Progenitor cell of endocrine pancreas (in vitro differentiated cells): ENCODE results near the gene CDH23. TPM values are rescaled to one million over a fixed set of nuclear protein-coding genes. Genes with fewer than 3 reads are reported as not detected.

Source experiments
- DNase-seq: peaks from one replicate; pipeline ENCODE4 v3.0.0; 2021; ENCODE audit warnings: low spot score; ENCODE audit not compliant: unreplicated experiment
- H3K27ac Mint-ChIP-seq: 2 replicates; pipeline ENCODE4 v1.8.0; 2021; ENCODE audit warnings: mild to moderate bottlenecking, moderate library complexity, mixed read lengths
- H3K27me3 Mint-ChIP-seq: 2 replicates; pipeline ENCODE4 v1.8.0; 2021; ENCODE audit warnings: mixed read lengths
- H3K36me3 Mint-ChIP-seq: 2 replicates; pipeline ENCODE4 v1.8.0; 2022; ENCODE audit warnings: mixed read lengths; ENCODE audit not compliant: insufficient read depth
- H3K4me1 Mint-ChIP-seq: 2 replicates; pipeline ENCODE4 v1.8.0; 2021; ENCODE audit warnings: low read depth, mixed read lengths
- H3K4me3 Mint-ChIP-seq: 2 replicates; pipeline ENCODE4 v1.8.0; 2021; ENCODE audit warnings: low read depth, mild to moderate bottlenecking, moderate library complexity, mixed read lengths
- H3K9me3 Mint-ChIP-seq: 2 replicates; pipeline ENCODE4 v1.8.0; 2021; ENCODE audit warnings: low read depth, mixed read lengths
- total RNA-seq: library from RNA; stranded (reverse); gene quantifications from 2 replicates; pipeline ENCODE4 v1.2.1, GENCODE V29; 2021
- TF ChIP-seq, protein P1 (sequence below): fragments of 200-600 bp; sonication (generic); IDR thresholded peaks from one replicate; pipeline ENCODE4 v1.5.0; 2021; ENCODE audit warnings: antibody characterized with exemption, mild to moderate bottlenecking; ENCODE audit not compliant: unreplicated experiment

CDH23 gene
- total RNA-seq, 1 donor from 2014 or later: 0.43 TPM

DNA sequence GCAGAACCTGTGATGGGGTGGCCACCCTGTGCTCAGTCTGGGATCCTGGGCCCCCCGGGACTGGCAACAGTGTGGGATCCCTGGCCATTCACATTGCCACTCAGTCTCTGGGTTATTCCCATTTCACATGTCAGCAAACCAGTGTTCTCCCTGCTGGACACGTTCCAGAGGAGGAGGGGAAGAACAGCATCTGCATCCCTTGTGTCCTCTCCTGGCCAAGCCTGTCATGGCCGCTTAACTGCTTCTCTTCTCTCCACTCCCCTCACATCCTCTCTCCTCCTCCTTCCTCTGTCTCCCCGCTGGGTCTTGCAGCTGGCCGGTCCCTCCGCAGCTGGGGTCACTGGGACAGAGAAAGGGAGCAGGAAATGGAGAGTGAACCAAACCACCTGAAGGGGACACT, 248.5 kb downstream of the CDH23 start:
- DNase-seq: no peak
- TF ChIP-seq, protein P1, sequence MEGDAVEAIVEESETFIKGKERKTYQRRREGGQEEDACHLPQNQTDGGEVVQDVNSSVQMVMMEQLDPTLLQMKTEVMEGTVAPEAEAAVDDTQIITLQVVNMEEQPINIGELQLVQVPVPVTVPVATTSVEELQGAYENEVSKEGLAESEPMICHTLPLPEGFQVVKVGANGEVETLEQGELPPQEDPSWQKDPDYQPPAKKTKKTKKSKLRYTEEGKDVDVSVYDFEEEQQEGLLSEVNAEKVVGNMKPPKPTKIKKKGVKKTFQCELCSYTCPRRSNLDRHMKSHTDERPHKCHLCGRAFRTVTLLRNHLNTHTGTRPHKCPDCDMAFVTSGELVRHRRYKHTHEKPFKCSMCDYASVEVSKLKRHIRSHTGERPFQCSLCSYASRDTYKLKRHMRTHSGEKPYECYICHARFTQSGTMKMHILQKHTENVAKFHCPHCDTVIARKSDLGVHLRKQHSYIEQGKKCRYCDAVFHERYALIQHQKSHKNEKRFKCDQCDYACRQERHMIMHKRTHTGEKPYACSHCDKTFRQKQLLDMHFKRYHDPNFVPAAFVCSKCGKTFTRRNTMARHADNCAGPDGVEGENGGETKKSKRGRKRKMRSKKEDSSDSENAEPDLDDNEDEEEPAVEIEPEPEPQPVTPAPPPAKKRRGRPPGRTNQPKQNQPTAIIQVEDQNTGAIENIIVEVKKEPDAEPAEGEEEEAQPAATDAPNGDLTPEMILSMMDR: no peak
- no peak overlapping the region for H3K27ac Mint-ChIP-seq
- H3K4me1 Mint-ChIP-seq: no peaks in the 10 kb centered on the region
- H3K27me3 Mint-ChIP-seq: peaks cover 40% of the 10 kb centered on the region
- H3K9me3 Mint-ChIP-seq: no peaks in the 10 kb centered on the region
- no peaks in the 10 kb centered on the region for H3K36me3 Mint-ChIP-seq
- H3K4me3 Mint-ChIP-seq: no peak overlapping the region

DNA sequence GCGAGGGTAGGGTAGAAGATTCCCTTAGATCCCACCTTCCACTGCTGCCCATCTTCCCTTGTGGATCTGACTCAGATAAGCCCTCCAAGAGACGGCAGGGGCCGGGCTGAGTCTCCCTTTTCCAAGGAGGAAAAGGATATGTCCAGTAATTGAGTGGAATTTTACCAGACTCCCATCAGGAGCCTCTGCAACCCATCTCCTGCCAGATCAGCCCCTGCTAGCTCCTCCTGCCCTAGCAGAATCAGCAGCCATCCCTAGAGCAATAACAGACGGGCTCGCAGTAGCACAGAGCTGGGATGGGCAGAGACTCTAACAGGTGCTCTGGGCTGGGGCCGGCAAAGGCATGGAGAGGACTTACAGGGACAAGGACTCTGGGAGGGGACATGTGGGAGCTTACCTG, 249.3 kb downstream of the CDH23 start:
- Mint-ChIP-seq H3K4me3 (no peak overlapping the region), H3K27ac (no peak overlapping the region), H3K27me3 (peaks cover 39% of the 10 kb centered on the region), H3K4me1 (no peaks in the 10 kb centered on the region), H3K9me3 (no peaks in the 10 kb centered on the region), H3K36me3 (no peaks in the 10 kb centered on the region)
- TF ChIP-seq, protein P1: no peak
- no peak for DNase-seq

DNA sequence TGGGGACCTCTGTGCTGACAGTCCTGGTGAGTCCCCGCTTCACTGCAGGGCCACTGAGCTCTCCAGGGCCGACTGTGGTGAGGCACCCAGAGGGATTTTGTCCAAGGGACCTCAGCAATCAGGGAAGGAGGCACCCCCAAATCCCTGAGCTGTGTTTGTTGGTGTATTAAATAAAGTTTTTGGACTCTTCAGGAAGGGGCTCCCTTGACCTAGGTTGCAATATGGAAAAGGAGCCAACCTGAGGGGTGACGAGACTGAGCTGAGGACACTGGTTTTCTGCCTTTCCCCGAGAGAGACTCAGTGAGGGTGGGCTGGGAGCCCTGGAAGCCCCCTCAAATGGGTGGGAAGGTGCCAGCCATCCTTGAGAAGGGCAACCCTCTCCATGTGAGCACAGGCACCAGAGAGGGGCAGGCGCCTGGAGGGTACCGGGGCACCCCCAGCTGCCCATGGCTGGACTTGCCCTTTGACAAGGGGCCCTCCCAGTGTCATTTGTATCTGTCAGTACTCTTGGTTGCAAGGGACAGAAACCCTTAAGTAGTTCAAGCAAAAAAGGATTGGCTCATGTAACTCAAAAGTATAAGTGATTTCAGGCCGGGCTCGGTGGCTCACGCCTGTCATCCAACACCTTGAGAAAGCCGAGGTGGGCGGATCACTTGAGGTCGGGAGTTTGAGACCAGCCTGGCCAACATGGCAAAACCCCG, 250.0 kb downstream of the CDH23 start:
- Mint-ChIP-seq H3K36me3 (no peaks in the 10 kb centered on the region), H3K27me3 (peaks cover 40% of the 10 kb centered on the region), H3K4me1 (no peaks in the 10 kb centered on the region), H3K4me3 (no peak overlapping the region), H3K27ac (no peak overlapping the region), H3K9me3 (no peaks in the 10 kb centered on the region)
- TF ChIP-seq, protein P1: no peak
- no peak for DNase-seq

DNA sequence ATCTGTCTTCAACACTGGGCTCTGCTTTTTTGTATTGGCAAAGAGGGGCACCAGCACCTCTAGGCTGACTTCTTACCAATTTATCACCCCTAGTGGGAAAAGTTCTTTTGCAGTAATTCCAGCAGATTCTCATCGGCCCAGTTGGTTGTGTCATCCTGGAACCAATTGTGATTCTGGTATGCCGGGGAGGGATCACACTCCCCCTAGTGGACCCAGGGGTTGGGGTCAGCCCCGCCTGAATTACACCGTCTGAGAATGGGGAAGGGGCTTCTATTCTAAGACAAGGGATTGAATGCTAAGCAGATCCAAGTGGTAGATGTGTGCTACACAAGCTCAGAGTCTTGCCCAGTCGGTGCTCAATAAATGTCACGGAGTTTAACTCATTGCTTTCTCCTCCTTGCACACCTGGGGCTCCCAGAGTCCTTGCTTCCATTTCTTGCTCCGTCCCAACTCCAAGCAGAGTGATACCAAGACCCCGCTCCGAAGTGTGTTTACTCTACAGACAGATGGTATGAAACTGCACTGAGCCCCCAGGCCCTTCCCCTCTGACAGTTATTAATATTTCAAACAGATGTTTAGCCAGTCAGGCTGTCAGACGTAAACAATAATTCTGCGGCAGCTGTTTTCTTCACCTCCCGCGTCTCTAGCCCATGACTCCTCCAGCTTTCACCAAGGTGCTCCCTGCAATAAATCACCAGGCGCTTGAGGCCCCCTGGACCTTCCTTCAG, 251.0 kb downstream of the CDH23 start:
- Mint-ChIP-seq H3K4me1 (no peaks in the 10 kb centered on the region), H3K27me3 (peaks cover 41% of the 10 kb centered on the region), H3K27ac (no peak overlapping the region), H3K4me3 (no peak overlapping the region), H3K36me3 (no peaks in the 10 kb centered on the region), H3K9me3 (no peaks in the 10 kb centered on the region)
- DNase-seq: no peak
- TF ChIP-seq, protein P1: peak; percentile 66

DNA sequence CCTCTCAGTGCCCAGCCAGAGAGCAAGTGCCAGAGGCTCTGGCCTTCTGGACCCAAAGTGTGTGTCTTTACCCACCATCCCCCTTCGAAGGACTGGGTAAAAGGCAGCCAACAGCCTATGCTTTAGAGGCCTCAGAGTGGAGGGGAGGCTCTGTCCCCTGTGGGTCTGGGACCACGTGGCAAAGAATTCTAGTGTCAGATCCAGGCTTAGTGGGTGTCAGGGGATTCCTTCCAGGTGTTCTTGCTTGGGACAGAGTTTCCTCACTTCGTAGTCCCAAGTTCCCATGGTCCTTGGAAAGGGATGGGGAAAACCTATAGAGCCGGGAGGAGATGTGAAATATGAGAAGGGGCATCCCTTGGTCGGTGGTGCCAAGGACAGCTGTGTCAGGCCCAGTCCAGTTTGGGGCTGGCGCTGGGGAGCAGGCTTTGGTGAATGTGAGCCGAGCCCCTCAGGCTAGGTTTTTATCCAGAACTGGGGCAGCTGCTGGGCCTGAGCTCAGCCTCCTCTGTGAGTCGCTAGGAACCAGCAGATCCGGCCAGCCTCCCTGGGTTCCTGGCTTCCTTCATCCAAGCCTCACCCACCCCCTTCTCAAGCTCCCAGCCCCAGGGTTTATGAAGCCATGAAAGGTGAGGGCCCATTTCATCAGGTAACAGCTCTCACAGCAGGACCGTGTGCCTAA, 251.7 kb downstream of the CDH23 start:
- no peak overlapping the region for H3K4me3 Mint-ChIP-seq
- TF ChIP-seq, protein P1: no peak
- H3K27me3 Mint-ChIP-seq: peaks cover 43% of the 10 kb centered on the region
- H3K27ac Mint-ChIP-seq: no peak overlapping the region
- DNase-seq: no peak
- H3K4me1 Mint-ChIP-seq: no peaks in the 10 kb centered on the region
- H3K9me3 Mint-ChIP-seq: no peaks in the 10 kb centered on the region
- H3K36me3 Mint-ChIP-seq: no peaks in the 10 kb centered on the region
